Ishikawa (cell line): ENCODE measurements around the gene ICE1.

Experiments
- CEBPB ChIP-seq: IDR thresholded peaks from 2 replicates; pipeline ENCODE4 v1.6.1; 2012
- CREB1 ChIP-seq: IDR thresholded peaks from 2 replicates; pipeline ENCODE4 v1.6.1; 2012; ENCODE audit warnings: low read depth
- EGR1 ChIP-seq: IDR thresholded peaks from 2 replicates; pipeline ENCODE4 v1.6.1; 2012
- EP300 ChIP-seq: IDR thresholded peaks from 2 replicates; pipeline ENCODE4 v1.6.1; 2012; ENCODE audit warnings: borderline replicate concordance
- FOXM1 ChIP-seq: IDR thresholded peaks from 2 replicates; pipeline ENCODE4 v1.6.1; 2012; ENCODE audit warnings: low read depth, borderline replicate concordance
- MAX ChIP-seq: IDR thresholded peaks from 2 replicates; pipeline ENCODE4 v1.6.1; 2012
- NFIC ChIP-seq: IDR thresholded peaks from 2 replicates; pipeline ENCODE4 v1.6.1; 2012
- RAD21 ChIP-seq: IDR thresholded peaks from 2 replicates; pipeline ENCODE4 v1.6.1; 2012; ENCODE audit warnings: low read depth
- REST ChIP-seq: IDR thresholded peaks from 2 replicates; pipeline ENCODE4 v1.6.1; 2012; ENCODE audit warnings: low read depth, mild to moderate bottlenecking
- TAF1 ChIP-seq: IDR thresholded peaks from 2 replicates; pipeline ENCODE4 v1.6.1; 2012; ENCODE audit warnings: low read depth, mild to moderate bottlenecking
- TCF12 ChIP-seq: IDR thresholded peaks from 2 replicates; pipeline ENCODE4 v1.6.1; 2012; ENCODE audit warnings: low read depth
- TEAD4 ChIP-seq: IDR thresholded peaks from 2 replicates; pipeline ENCODE4 v1.6.1; 2012
- USF1 ChIP-seq: IDR thresholded peaks from 2 replicates; pipeline ENCODE4 v1.6.1; 2012
- YY1 ChIP-seq: IDR thresholded peaks from 2 replicates; pipeline ENCODE4 v1.6.1; 2012; ENCODE audit warnings: low read depth
- ZBTB7A ChIP-seq: IDR thresholded peaks from 2 replicates; pipeline ENCODE4 v1.6.1; 2012; ENCODE audit warnings: low read depth

The ICE1 gene

GRCh38 chr5:5454391-5454790 lies 31.9 kb downstream of the ICE1 start:
- TF ChIP-seq TAF1 (no peak), USF1 (no peak), EP300 (no peak), EGR1 (no peak), CREB1 (no peak)

GRCh38 chr5:5456858-5457257 lies 34.4 kb downstream of the ICE1 start:
- TF ChIP-seq ZBTB7A, result no peak
- no peak for TF ChIP-seq TAF1
- no peak for TF ChIP-seq REST
- TF ChIP-seq NFIC, result no peak
- no peak for TF ChIP-seq YY1
- no peak for TF ChIP-seq CREB1
- TF ChIP-seq TEAD4, result no peak

- TF ChIP-seq FOXM1 (no peak), YY1 (no peak), MAX (no peak), EGR1 (no peak), EP300 (no peak)
These were observed 37.8 kb downstream of the ICE1 start for GRCh38 chr5:5460311-5460710.

GRCh38 chr5:5461012-5461411 lies 38.5 kb downstream of the ICE1 start:
- no peak for TF ChIP-seq TEAD4
- TF ChIP-seq EGR1, result no peak
- no peak for TF ChIP-seq FOXM1
- no peak for TF ChIP-seq TAF1
- TF ChIP-seq TCF12, result no peak
- no peak for TF ChIP-seq MAX
- no peak for TF ChIP-seq CREB1
- no peak for TF ChIP-seq NFIC
- no peak for TF ChIP-seq EP300
- TF ChIP-seq ZBTB7A, result no peak
- no peak for TF ChIP-seq USF1
- no peak for TF ChIP-seq REST
- no peak for TF ChIP-seq YY1

- TF ChIP-seq EP300 (no peak), NFIC (no peak), YY1 (no peak), ZBTB7A (no peak), TEAD4 (no peak), CREB1 (no peak), REST (no peak), FOXM1 (no peak), RAD21 (no peak), MAX (no peak), USF1 (no peak), TAF1 (no peak), CEBPB (no peak), TCF12 (no peak), EGR1 (no peak)
These were observed 41.7 kb downstream of the ICE1 start for GRCh38 chr5:5464036-5464715.
